Loucy (cell line): Measurements from ENCODE around the gene MMAB.

Source experiments
- H2AFZ ChIP-seq: fragments of 200-600 bp; sonication (generic); 2 replicates; pipeline ENCODE4 v1.6.0; 2016; ENCODE audit warnings: antibody characterized with exemption, mild to moderate bottlenecking, low read length, moderate library complexity
- H3F3A ChIP-seq: fragments of 200-600 bp; 2 replicates; pipeline ENCODE4 v1.6.0; 2016; ENCODE audit warnings: antibody characterized with exemption, low read depth, mild to moderate bottlenecking
- H3K27me3 ChIP-seq: fragments of 200-600 bp; sonication (generic); 2 replicates; pipeline ENCODE4 v1.6.1; 2014; ENCODE audit warnings: low read length, mild to moderate bottlenecking; ENCODE audit not compliant: insufficient read depth, poor library complexity, severe bottlenecking
- H3K36me3 ChIP-seq: fragments of 200-600 bp; sonication (generic); 2 replicates; pipeline ENCODE4 v1.6.1; 2016; ENCODE audit warnings: low read length; ENCODE audit not compliant: insufficient read depth
- H3K4me1 ChIP-seq: fragments of 200-600 bp; sonication (generic); 2 replicates; pipeline ENCODE4 v1.5.1; 2014; ENCODE audit warnings: low read length, mild to moderate bottlenecking; ENCODE audit not compliant: insufficient read depth, poor library complexity, severe bottlenecking
- H3K4me2 ChIP-seq: fragments of 200-600 bp; sonication (generic); 2 replicates; pipeline ENCODE4 v1.6.0; 2014; ENCODE audit warnings: antibody characterized with exemption, low read length, low read depth, mild to moderate bottlenecking; ENCODE audit not compliant: poor library complexity, severe bottlenecking
- H3K4me3 ChIP-seq: fragments of 200-600 bp; sonication (generic); 2 replicates; pipeline ENCODE4 v1.5.1; 2014; ENCODE audit warnings: low read length, mild to moderate bottlenecking, mixed read lengths; ENCODE audit not compliant: poor library complexity, severe bottlenecking
- H3K79me2 ChIP-seq: fragments of 200-600 bp; sonication (generic); 2 replicates; pipeline ENCODE4 v1.6.1; 2014; ENCODE audit warnings: low read length; ENCODE audit not compliant: insufficient read depth
- H3K9ac ChIP-seq: fragments of 200-600 bp; sonication (generic); 2 replicates; pipeline ENCODE4 v1.6.0; 2014; ENCODE audit warnings: mild to moderate bottlenecking, low read depth, low read length, moderate library complexity; ENCODE audit not compliant: poor library complexity, severe bottlenecking
- H3K9me2 ChIP-seq: fragments of 200-600 bp; sonication (generic); replicated peaks from 2 replicates; pipeline ENCODE4 v1.6.1; 2016; ENCODE audit warnings: low read depth, low read length, mixed read lengths
- H3K9me3 ChIP-seq: fragments of 200-600 bp; sonication (generic); 2 replicates; pipeline ENCODE4 v1.6.1; 2014; ENCODE audit warnings: mild to moderate bottlenecking, antibody characterized with exemption, low read length, low read depth; ENCODE audit not compliant: insufficient read depth
- H4K20me1 ChIP-seq: fragments of 200-600 bp; sonication (generic); 2 replicates; pipeline ENCODE4 v1.6.0; 2014; ENCODE audit warnings: antibody characterized with exemption, low read length, mild to moderate bottlenecking; ENCODE audit not compliant: insufficient read depth, poor library complexity, severe bottlenecking
- CTCF ChIP-seq: fragments of 200-600 bp; sonication (generic); conservative IDR thresholded peaks from 2 replicates; pipeline ENCODE4 v1.5.1; 2014; ENCODE audit warnings: mild to moderate bottlenecking, antibody characterized with exemption, low read length
- EZH2phosphoT487 ChIP-seq: fragments of 200-600 bp; IDR thresholded peaks from 2 replicates; pipeline ENCODE4 v1.6.1; 2018; ENCODE audit warnings: antibody characterized with exemption, mild to moderate bottlenecking, moderate library complexity, borderline replicate concordance

Gene MMAB

GRCh38 chr12:109615556-109616229, 42.4 kb upstream of the MMAB start:
- no peaks in the 10 kb centered on the region for H3K9me3 ChIP-seq
- H4K20me1 ChIP-seq: no peaks in the 10 kb centered on the region
- H3K4me1 ChIP-seq: no peaks in the 10 kb centered on the region
- no peak overlapping the region for H3K4me2 ChIP-seq
- no peaks in the 10 kb centered on the region for H3K27me3 ChIP-seq
- H3K79me2 ChIP-seq: no peaks in the 10 kb centered on the region
- no peak overlapping the region for H3K4me3 ChIP-seq
- H2AFZ ChIP-seq: no peak overlapping the region
- no peaks in the 10 kb centered on the region for H3K36me3 ChIP-seq
- no peak overlapping the region for H3K9ac ChIP-seq
- no peaks in the 10 kb centered on the region for H3F3A ChIP-seq
- H3K9me2 ChIP-seq: no peaks in the 10 kb centered on the region
- TF ChIP-seq EZH2phosphoT487 (no peak), CTCF (no peak)

GRCh38 chr12:109613649-109614455, 40.5 kb upstream of the MMAB start:
- Histone ChIP-seq H3K9me2 (no peaks in the 10 kb centered on the region), H2AFZ (no peak overlapping the region), H3K36me3 (no peaks in the 10 kb centered on the region), H3K4me1 (no peaks in the 10 kb centered on the region), H3K9me3 (no peaks in the 10 kb centered on the region), H3K4me2 (no peak overlapping the region), H3K4me3 (no peak overlapping the region), H3K27me3 (no peaks in the 10 kb centered on the region), H3K9ac (no peak overlapping the region), H3F3A (no peaks in the 10 kb centered on the region), H4K20me1 (no peaks in the 10 kb centered on the region), H3K79me2 (no peaks in the 10 kb centered on the region)
- TF ChIP-seq EZH2phosphoT487: no peak
- TF ChIP-seq CTCF: no peak

GRCh38 chr12:109612975-109613502, 39.7 kb upstream of the MMAB start:
- TF ChIP-seq CTCF: peak; percentile 49
- no peak for TF ChIP-seq EZH2phosphoT487
- Histone ChIP-seq H3F3A (no peaks in the 10 kb centered on the region), H3K4me2 (no peak overlapping the region), H3K27me3 (no peaks in the 10 kb centered on the region), H3K4me1 (no peaks in the 10 kb centered on the region), H4K20me1 (no peaks in the 10 kb centered on the region), H3K9me2 (no peaks in the 10 kb centered on the region), H3K9ac (no peak overlapping the region), H3K9me3 (no peaks in the 10 kb centered on the region), H3K36me3 (no peaks in the 10 kb centered on the region), H3K79me2 (no peaks in the 10 kb centered on the region), H2AFZ (no peak overlapping the region), H3K4me3 (no peak overlapping the region)
